Ishikawa (cell line): ENCODE measurements around the gene SORT1.

Experiments used
- CEBPB ChIP-seq: IDR thresholded peaks from 2 replicates; pipeline ENCODE4 v1.6.1; 2012
- CREB1 ChIP-seq: IDR thresholded peaks from 2 replicates; pipeline ENCODE4 v1.6.1; 2012; ENCODE audit warnings: low read depth
- EGR1 ChIP-seq: IDR thresholded peaks from 2 replicates; pipeline ENCODE4 v1.6.1; 2012
- EP300 ChIP-seq: IDR thresholded peaks from 2 replicates; pipeline ENCODE4 v1.6.1; 2012; ENCODE audit warnings: borderline replicate concordance
- FOXM1 ChIP-seq: IDR thresholded peaks from 2 replicates; pipeline ENCODE4 v1.6.1; 2012; ENCODE audit warnings: low read depth, borderline replicate concordance
- MAX ChIP-seq: IDR thresholded peaks from 2 replicates; pipeline ENCODE4 v1.6.1; 2012
- NFIC ChIP-seq: IDR thresholded peaks from 2 replicates; pipeline ENCODE4 v1.6.1; 2012
- RAD21 ChIP-seq: IDR thresholded peaks from 2 replicates; pipeline ENCODE4 v1.6.1; 2012; ENCODE audit warnings: low read depth
- REST ChIP-seq: IDR thresholded peaks from 2 replicates; pipeline ENCODE4 v1.6.1; 2012; ENCODE audit warnings: low read depth, mild to moderate bottlenecking
- TAF1 ChIP-seq: IDR thresholded peaks from 2 replicates; pipeline ENCODE4 v1.6.1; 2012; ENCODE audit warnings: low read depth, mild to moderate bottlenecking
- TCF12 ChIP-seq: IDR thresholded peaks from 2 replicates; pipeline ENCODE4 v1.6.1; 2012; ENCODE audit warnings: low read depth
- TEAD4 ChIP-seq: IDR thresholded peaks from 2 replicates; pipeline ENCODE4 v1.6.1; 2012
- YY1 ChIP-seq: IDR thresholded peaks from 2 replicates; pipeline ENCODE4 v1.6.1; 2012; ENCODE audit warnings: low read depth
- ZBTB7A ChIP-seq: IDR thresholded peaks from 2 replicates; pipeline ENCODE4 v1.6.1; 2012; ENCODE audit warnings: low read depth
- TF ChIP-seq, protein P1 (sequence below): IDR thresholded peaks from 2 replicates; pipeline ENCODE4 v1.6.1; 2012

Gene SORT1

GRCh38 chr1:109301874-109302273 is 95.8 kb downstream of the SORT1 start:
- no peak for TF ChIP-seq RAD21
- TF ChIP-seq CEBPB = no peak
- TF ChIP-seq ZBTB7A = no peak
- TF ChIP-seq TAF1 = no peak
- TF ChIP-seq YY1 = no peak
- TF ChIP-seq, protein P1, sequence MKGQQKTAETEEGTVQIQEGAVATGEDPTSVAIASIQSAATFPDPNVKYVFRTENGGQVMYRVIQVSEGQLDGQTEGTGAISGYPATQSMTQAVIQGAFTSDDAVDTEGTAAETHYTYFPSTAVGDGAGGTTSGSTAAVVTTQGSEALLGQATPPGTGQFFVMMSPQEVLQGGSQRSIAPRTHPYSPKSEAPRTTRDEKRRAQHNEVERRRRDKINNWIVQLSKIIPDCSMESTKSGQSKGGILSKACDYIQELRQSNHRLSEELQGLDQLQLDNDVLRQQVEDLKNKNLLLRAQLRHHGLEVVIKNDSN = no peak
- no peak for TF ChIP-seq NFIC
- TF ChIP-seq FOXM1 = no peak
- no peak for TF ChIP-seq MAX
- TF ChIP-seq EP300 = no peak
- no peak for TF ChIP-seq TCF12
- no peak for TF ChIP-seq REST
- no peak for TF ChIP-seq TEAD4
- no peak for TF ChIP-seq CREB1
- no peak for TF ChIP-seq EGR1

- TF ChIP-seq CREB1 = no peak
- TF ChIP-seq TEAD4 = no peak
- no peak for TF ChIP-seq EP300
These were observed 97.0 kb downstream of the SORT1 start for GRCh38 chr1:109300650-109301151.

DNA sequence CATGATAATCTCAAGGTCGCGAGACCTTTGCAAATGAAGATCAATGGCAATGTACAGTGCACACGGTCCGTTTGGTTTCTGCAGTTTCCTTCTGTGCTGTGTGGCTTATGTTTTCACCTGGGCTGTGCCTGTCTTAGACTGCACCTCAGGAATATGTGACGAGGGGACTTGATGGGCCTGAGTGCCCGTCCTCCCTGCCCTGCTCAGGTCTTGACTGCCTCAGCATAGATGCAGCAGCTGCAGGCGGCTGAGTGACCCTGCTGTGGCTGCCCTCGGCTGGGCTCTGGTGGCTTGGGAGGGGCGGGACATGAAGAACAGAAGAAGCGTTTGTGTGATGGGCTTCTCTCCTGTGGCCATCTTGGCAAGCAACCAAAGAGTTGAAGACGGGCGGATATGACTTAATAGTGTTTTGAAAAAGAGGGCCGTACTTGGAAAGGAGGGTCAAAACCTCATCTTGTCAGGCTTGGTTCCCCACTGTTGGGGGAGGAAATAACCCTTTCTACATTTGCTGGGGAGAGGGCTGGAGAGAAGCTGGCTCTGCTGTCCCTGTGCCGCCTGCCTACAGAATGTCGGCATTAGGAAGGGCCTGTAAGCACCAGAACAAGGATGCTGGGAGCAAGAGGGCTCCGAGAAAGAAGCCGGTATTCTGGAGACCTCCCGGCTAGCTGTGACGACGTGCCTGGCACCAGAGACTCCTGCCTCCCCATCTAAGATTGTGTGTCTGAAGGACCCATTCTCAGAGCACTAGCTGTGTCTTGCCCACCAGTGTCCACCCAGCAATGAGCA is 98.0 kb downstream of the SORT1 start:
- no peak for TF ChIP-seq EGR1
- no peak for TF ChIP-seq TAF1
- TF ChIP-seq YY1 = no peak

DNA sequence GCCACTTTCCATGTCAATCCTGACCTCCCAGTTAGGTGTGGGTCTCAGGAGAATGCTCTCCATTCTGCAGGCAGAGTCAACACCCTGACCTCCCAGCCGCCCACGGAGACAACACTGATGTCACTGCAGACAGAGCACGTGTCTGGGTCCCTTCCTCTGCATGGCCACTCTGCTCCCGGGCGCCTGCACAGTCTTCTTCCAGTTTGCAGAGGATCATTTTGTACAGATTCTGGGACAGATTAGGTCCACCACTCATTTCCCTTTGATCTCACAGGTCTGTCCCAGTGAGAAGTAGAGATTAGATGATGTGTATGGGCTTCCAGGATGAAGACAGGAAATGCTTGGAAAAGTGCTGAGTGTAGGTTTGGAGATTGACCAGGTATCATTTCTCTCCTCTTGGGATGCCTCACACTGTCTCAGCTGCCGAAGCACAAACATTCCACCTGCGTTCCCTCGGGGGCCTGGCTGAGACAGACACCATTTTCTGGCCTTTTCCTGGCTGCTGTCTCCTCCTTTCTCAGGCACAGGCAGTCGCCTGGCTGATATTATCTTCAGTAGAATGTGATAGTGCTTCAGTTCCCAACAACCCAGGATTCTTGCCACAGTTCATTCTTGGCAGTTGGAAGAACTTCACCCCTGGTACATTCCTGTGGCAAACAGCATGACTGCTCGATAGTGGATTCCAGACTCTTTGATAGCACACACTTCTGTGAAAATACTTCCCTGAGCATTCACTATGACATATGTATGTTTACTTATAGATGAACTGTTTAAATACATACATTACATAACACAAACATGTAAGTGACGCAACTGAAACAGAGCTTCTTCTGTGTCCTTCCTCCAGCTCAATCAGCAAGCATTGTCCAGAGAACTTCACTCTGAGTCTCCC is 98.8 kb downstream of the SORT1 start:
- TF ChIP-seq CEBPB (no peak), TCF12 (no peak), CREB1 (no peak), RAD21 (no peak), EP300 (no peak), EGR1 (no peak), FOXM1 (no peak), NFIC (no peak), ZBTB7A (no peak), TEAD4 (no peak), REST (no peak), MAX (no peak), YY1 (no peak), TAF1 (no peak)
- TF ChIP-seq, protein P1 = no peak

DNA sequence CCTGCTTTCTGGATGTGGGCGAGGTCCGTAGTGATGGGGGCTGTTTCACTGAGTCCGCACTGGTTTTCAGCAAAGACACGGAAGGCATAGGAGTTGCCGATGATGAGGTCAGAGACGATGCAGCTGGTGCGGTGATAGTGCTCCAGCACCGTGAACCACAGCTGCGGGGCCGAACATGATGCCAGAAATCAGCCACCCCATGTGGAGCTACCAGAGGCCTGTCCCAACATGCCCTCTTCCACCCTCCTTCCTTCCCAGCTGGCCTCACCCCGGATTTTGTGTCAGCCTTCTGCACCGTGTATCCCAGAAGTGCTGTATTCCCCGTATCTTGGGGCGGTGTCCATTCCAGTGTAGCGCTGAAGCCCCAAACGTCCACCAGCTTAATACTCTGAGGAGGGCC is 100.9 kb downstream of the SORT1 start:
- no peak for TF ChIP-seq REST
- no peak for TF ChIP-seq CEBPB
- TF ChIP-seq, protein P1 = no peak
- no peak for TF ChIP-seq EGR1
- no peak for TF ChIP-seq CREB1
- TF ChIP-seq YY1 = no peak
- TF ChIP-seq TCF12 = no peak
- no peak for TF ChIP-seq MAX
- no peak for TF ChIP-seq TEAD4
- TF ChIP-seq ZBTB7A = no peak
- no peak for TF ChIP-seq TAF1
- TF ChIP-seq EP300 = no peak
- no peak for TF ChIP-seq FOXM1
- no peak for TF ChIP-seq NFIC
- no peak for TF ChIP-seq RAD21
